HG02981 (cell line): ENCODE data around the gene MORF4L2.

Experiments
- ATAC-seq: cut with Tn5 transposase; IDR thresholded peaks from one replicate; pipeline ENCODE4 v1.9.1; 2021; ENCODE audit warnings: mild to moderate bottlenecking, moderate library complexity; ENCODE audit not compliant: unreplicated experiment

MORF4L2 gene

GRCh38 chrX:103686199-103687072 is at the start of gene MORF4L2:
Gene MORF4L2 (minus strand): TSS chrX:103686699. CDS start chrX:103677027, 9,672 bp downstream.
- ATAC-seq, result peak; percentile 87

- ATAC-seq, result no peak
Measured at GRCh38 chrX:103734125-103734760, 47.7 kb upstream of the MORF4L2 start.

- no peak for ATAC-seq
Measured at GRCh38 chrX:103733017-103733416, 46.5 kb upstream of the MORF4L2 start.

- no peak for ATAC-seq
Measured at GRCh38 chrX:103730796-103731493, 44.4 kb upstream of the MORF4L2 start.

- ATAC-seq, result no peak
Measured at GRCh38 chrX:103730147-103730795, 43.8 kb upstream of the MORF4L2 start.

- no peak for ATAC-seq
Measured at GRCh38 chrX:103729015-103729414, 42.5 kb upstream of the MORF4L2 start.

- ATAC-seq, result no peak
Measured at GRCh38 chrX:103727115-103727514, 40.6 kb upstream of the MORF4L2 start.

- no peak for ATAC-seq
Measured at GRCh38 chrX:103726477-103726876, 40.0 kb upstream of the MORF4L2 start.

GRCh38 chrX:103722505-103722904 is 36.0 kb upstream of the MORF4L2 start:
- ATAC-seq, result no peak

- ATAC-seq, result no peak
Measured at GRCh38 chrX:103718120-103718519, 31.6 kb upstream of the MORF4L2 start.

- no peak for ATAC-seq
Measured at GRCh38 chrX:103716962-103717361, 30.5 kb upstream of the MORF4L2 start.

- no peak for ATAC-seq
Measured at GRCh38 chrX:103710609-103711008, 24.1 kb upstream of the MORF4L2 start, which contains the start of gene TMEM31. Gene TMEM31 (plus strand): TSS chrX:103710909. CDS start chrX:103712259, 1,350 bp downstream.

GRCh38 chrX:103704863-103705262 is 18.4 kb upstream of the MORF4L2 start:
- ATAC-seq, result no peak

GRCh38 chrX:103699243-103699642 is 12.7 kb upstream of the MORF4L2 start:
- ATAC-seq, result no peak

GRCh38 chrX:103697687-103698086 is 11.2 kb upstream of the MORF4L2 start:
- ATAC-seq, result no peak

- ATAC-seq, result no peak
Measured at GRCh38 chrX:103691059-103691458, 4.6 kb upstream of the MORF4L2 start.

- ATAC-seq, result no peak
Measured at GRCh38 chrX:103688946-103689345, 2.4 kb upstream of the MORF4L2 start.

GRCh38 chrX:103687696-103688201 is 1.2 kb upstream of the MORF4L2 start:
- no peak for ATAC-seq

GRCh38 chrX:103687073-103687695 is 685 bp upstream of the MORF4L2 start:
- peak; percentile 55 for ATAC-seq

GRCh38 chrX:103685396-103685795 is 1.1 kb downstream of the MORF4L2 start:
- no peak for ATAC-seq
